ENCODE data around the gene CLSTN1.
"Not testable (repeated sequence)": the region's sequence is repeated elsewhere in the genome, so short reads cannot be mapped to it uniquely, and the experiment has no call there.

CLSTN1 gene

GRCh38 chr1:9794081-9794480 lies 29.7 kb downstream of the CLSTN1 start:
- DNase-seq, result no peak

GRCh38 chr1:9793291-9793690 lies 30.5 kb downstream of the CLSTN1 start:
- no peak for DNase-seq

- no peak for DNase-seq
Measured at GRCh38 chr1:9792156-9793042, 31.4 kb downstream of the CLSTN1 start.

DNA sequence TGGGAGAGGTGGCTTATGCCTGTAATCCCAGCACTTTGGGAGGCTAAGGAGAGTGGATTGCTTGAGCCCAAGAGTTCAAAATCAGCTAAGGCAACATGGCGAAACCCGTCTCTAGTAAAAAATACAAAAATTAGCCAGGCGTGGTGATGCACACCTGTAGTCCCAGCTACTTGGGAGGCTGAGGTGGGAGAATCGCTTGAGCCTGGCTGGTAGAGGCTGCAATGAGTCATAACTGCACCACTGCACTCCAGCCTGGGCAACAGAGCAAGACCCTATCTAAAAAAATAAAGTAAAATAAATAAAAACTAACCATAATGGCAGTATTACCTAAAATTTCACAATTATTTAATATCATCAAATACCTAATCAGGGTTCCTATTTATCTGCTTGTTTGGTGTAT lies 34.1 kb downstream of the CLSTN1 start:
- DNase-seq, result not testable (repeated sequence)

GRCh38 chr1:9787702-9788101 lies 36.1 kb downstream of the CLSTN1 start:
- peak; percentile 47 to 79 for DNase-seq

- no peak for DNase-seq
Measured at GRCh38 chr1:9785406-9785805, 38.4 kb downstream of the CLSTN1 start.

GRCh38 chr1:9784508-9785133 lies 39.1 kb downstream of the CLSTN1 start:
- DNase-seq, result peak; percentile 61 to 81

DNA sequence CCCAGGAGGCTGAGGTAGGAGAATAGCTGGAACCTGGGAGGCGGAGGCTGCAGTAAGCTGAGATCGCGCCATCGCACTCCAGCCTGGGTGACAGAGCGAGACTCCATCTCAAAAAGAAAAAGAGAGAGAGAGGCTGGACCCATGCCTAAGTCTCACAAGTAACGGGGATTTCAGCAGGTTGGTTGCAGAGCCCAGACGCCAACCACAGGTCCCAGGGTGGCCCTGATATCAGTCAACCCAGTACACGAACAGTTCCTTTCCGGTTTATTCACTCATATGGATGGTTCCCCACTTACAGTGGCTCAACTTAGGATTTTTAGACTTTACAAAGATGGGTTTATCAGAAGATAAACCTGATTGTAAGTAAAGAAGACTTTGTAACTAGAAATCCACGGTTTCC lies 40.9 kb downstream of the CLSTN1 start:
- no peak for DNase-seq

DNA sequence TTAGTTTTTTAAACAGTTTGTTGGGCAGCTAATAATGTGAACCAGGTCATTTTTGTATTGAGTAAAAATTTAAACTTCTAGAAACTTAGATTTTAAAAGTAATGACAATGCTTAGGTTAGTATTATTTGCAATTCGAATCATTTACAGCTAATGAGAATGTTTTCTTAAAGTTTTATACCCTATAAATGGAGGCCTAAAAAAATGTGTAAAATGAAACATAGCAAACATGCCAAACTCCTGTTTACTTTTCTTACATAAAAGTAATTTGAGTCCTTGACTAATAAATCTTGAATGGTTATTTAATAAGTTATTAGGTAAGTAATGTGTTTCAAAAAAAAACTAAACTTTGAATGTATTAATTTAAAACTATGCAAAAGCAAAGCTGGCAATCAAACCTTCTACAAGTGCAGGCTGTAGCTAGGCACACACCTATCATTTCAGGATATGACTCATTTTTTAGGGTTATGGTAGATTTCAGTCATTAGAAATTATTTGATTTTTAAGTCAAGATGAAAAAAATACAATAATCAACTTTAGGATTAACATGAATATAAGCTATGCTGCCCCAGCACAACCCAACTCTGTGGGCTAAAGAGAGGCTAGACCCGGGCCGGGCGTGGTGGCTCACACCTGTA lies 41.5 kb downstream of the CLSTN1 start:
- no peak for DNase-seq

DNA sequence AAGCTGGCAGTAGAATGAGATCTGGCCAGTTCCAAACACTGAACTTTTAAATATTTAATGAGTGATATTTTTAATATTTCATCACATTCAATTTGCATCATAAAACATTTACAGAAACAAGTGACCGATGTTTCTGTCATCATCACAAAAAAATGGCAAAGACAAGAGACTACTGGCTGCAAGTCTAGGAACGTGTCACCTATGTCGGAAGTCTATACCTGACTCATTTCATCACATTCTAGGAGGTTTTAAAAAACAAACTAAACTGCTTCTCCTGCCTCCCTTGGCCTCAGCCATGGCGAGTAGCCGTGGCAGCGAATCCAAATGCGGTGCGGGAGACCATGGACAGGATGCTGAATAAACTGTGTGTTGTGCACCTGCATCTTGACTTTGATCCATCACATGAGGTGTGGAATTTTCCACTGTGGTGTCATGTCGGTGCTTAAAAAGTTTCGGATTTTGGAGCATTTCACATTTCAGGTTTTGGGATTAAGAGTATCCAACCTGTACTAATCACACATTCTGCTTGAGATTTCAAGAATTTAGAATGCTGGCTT lies 43.1 kb downstream of the CLSTN1 start:
- no peak for DNase-seq

- DNase-seq, result no peak
Measured at GRCh38 chr1:9778905-9779304, 44.9 kb downstream of the CLSTN1 start.

GRCh38 chr1:9776685-9777084 lies 47.1 kb downstream of the CLSTN1 start:
- no peak for DNase-seq

DNA sequence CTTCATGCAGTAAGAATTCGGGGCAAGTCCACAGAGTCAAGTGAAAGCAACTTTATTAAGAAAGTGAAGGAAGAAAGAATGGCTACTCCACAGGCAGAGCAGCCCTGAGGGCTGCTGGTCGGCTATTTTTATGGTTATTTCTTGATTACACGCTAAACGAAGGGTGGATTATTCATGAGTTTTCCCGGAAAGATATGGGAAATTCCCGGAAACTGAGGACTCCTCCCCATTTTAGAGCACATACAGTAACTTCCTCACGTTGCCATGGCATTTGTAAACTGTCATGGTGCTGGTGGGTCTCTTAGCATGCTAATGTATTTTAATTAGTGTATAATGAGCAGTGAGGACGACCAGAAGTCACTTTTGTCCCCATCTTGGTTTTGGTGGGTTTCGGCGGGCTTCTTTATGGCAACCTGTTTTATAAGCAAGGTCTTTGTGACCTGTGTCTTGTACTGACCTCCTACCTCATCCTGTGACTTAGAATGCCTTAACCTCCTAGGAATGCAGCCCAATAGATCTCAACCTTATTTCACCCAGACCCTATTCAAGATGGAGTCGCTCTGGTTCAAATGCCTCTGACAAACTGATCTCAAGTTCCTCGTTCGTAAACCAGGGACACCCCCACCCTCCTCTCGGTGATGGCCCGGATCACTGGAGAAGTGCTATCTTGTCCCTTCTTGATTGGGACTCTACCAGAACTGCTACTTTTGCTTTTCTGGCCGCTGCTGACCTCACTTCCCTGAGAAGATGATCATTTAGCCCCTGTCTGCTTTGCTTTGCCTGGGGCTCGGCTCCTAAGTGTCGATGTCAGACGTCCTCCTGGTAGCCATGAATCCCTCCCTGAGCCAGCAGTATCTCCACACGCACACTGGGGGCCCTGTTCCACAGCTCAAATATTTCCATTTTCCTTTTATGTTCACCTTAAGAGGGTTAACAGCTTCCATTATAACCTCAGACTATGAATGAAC lies 48.8 kb downstream of the CLSTN1 start:
- DNase-seq, result no peak

DNA sequence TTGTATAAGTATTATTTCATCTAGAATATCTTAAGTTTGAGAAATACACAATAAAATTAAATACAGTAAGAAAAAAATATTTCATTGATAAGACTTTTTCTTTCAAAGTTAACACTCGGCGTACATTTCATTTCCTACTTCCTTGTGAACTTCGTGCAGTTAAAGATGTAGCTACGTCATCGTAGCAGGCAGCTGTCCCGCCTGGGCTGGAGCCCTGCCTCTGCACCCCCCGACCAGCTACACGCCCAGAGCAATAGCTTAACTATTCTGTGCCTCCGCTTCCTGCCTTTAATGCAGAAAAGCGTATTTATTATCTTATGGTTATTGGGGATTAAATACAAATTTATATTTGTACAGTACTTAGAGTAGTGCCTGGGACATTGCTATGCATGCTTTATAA lies 53.5 kb downstream of the CLSTN1 start:
- DNase-seq, result no peak

- no peak for DNase-seq
Measured at GRCh38 chr1:9768983-9769382, 54.8 kb downstream of the CLSTN1 start.

GRCh38 chr1:9767964-9768668 lies 55.6 kb downstream of the CLSTN1 start:
- DNase-seq, result peak; percentile 1 to 30

- no peak for DNase-seq
Measured at GRCh38 chr1:9766759-9767442, 56.9 kb downstream of the CLSTN1 start.

DNA sequence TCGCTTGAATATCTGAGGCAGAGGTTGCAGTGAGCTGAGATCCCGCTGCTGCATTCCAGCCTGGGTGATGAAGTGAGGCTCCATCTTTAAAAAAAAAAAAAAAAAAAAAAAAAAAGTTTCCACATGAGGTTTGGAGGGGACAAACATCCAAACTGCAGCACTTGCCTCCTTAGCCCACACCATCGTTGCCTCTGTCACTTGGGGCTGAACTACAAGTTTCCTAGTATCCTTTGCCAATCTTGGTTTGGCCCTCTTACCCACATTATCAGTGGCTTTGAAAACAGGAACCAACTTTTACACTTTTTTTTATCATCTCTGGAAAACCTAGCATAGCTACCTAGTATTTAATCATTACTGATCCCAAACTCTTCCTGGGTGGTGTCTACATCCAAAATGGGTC lies 59.2 kb downstream of the CLSTN1 start:
- DNase-seq, result no peak

- DNase-seq, result no peak
Measured at GRCh38 chr1:9763914-9764313, 59.9 kb downstream of the CLSTN1 start.

DNA sequence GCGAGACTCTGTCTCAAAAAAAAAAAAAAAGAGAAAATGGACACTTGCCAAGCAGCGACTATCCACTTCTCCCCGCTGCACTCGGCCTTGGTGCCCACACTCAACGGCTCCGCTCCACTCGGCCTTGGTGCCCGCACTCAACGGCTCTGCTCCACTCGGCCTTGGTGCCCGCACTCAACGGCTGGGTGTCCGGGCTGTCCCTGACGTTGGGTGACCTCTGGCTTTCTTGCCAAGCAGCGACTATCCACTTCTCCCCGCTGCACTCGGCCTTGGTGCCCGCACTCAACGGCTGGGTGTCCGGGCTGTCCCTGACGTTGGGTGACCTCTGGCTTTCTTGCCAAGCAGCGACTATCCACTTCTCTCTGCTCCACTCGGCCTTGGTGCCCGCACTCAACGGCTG lies 61.3 kb downstream of the CLSTN1 start:
- DNase-seq, result not testable (repeated sequence)

GRCh38 chr1:9761855-9762254 lies 61.9 kb downstream of the CLSTN1 start:
- DNase-seq, result no peak

Measured in CD4-positive, alpha-beta T cell treated with Interferon alpha-2 for 1 hour (primary cell).